ENCODE measurements around the gene TRNAU1AP.
A peak's percentile ranks its signal among the peaks of the same experiment; 100 is the strongest.
"Not testable (repeated sequence)": the region's sequence is repeated elsewhere in the genome, so short reads cannot be mapped to it uniquely, and the experiment has no call there.

TRNAU1AP gene

GRCh38 chr1:28552758-28553663 is at the start of gene TRNAU1AP:
TSS of gene TRNAU1AP (plus strand) at chr1:28553085. CDS start at chr1:28553111, 26 bp downstream.
- peak; percentile 92 to 98 for DNase-seq

DNA sequence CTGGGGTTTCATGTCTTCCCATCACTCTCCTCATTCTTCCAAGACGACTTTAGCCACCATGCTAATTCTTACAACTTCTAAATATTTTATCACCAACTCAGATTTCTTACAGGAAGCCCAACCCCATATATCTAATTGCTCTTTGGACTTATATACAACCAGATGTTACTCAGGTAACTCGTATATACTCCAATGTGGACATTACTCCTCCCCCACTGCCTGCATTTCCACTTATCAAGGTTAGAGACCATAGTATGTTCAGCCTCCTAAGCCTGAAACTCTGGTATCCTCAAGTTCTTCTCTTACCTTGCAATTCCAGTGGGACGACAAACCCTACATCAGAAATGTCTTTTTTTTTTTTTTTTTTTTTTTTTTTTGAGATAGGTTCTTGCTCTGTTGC is 49.8 kb upstream of the TRNAU1AP start:
- DNase-seq = no peak

DNA sequence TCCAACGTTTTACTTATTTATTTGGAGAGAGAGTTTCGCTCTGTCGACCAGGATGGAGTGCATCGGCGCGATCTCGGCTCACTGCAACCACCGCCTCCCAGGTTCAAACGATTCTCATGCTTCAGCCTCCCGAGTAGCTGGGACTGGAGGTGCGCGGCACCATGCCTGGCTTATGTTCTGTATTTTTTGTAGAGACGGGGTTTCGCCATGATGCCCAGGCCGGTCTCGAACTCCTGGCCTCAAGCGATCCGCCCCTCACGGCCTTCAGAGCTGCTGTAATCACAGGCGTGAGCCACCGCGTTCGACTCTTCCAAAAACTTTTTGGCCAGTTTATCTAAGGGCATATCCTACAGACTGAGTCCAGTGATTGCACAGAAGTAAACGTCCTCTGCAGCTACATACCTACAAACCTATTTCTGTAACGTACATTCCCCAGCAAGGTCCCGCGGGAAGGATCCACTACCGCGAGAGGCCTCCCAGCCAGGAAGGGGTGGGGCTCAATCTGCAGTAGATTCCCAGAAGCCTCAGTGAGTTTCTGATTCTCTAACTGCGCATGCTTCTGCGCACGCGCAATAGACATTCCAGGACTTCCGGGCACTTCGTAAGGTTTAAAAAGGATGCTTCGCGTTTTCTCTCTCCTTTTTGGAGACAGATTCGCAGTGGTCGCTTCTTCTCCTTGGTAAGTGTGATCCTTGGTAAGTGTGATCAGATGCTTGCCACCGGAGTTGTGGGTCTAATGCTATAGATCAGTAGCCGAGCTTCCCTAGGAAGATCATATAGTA is 47.3 kb upstream of the TRNAU1AP start, which contains the start of gene RCC1:
Gene RCC1, plus strand, starts transcription at position 638 of the 782 bp plus-strand sequence. CDS start 23,824 bp downstream, outside the sequence.
- peak; percentile 99 for DNase-seq

DNA sequence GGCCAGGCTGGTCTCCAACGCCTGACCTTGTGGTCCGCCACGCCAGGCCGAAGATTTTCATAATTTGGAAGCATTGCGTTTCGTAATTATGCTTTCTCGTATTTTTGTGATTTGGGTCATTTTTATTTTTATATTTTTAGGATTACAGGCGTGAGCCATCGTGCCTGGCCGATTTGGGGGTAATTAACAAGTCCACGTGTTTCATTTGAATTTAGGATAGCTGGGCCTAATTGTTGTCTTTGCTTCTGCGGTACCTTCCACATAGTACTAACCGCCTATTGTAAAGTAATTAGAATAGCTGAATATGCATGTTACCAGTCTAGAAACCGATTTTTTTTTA is 46.0 kb upstream of the TRNAU1AP start:
- no peak for DNase-seq

- DNase-seq = no peak
These were observed 45.6 kb upstream of the TRNAU1AP start for GRCh38 chr1:28507247-28507645.

GRCh38 chr1:28507646-28508434 is 45.0 kb upstream of the TRNAU1AP start:
- no peak for DNase-seq

- no peak for DNase-seq
These were observed 44.5 kb upstream of the TRNAU1AP start for GRCh38 chr1:28508435-28508754.

- DNase-seq = no peak
These were observed 43.1 kb upstream of the TRNAU1AP start for GRCh38 chr1:28509705-28510272.

DNA sequence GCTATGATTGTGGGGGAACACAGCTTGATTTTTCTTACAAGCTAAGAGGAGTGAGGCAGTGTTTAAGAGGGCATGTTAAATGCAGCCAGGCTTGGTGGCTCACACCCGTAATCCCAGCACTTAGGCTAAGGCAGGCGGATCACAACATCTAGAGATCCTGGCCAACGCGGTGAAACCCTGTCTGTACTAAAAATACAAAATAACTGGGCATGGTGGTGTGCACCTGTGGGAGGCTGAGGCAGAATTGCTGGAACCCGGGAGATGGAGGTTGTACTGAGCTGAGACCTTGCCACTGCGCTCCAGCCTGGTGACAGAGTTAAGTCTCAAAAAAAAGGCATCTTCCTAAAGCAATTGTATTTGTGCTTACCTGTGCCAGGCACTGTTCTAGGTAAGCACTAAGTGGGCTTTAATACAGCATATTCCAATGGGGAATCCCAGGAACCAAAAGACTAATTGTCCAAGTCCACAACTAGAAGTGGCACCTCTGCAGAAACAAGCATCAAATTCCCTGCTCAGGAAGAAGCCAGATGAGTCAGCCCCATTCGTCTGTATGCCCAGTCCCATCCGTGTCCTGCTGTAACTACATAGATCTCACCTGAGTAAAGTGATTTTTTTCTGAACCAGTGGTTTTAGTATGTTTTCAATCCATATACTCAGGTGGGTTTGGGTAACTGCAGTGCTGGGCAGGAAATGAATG is 42.5 kb upstream of the TRNAU1AP start:
- peak in 1 of 2 experiments; percentile 46 for DNase-seq

DNA sequence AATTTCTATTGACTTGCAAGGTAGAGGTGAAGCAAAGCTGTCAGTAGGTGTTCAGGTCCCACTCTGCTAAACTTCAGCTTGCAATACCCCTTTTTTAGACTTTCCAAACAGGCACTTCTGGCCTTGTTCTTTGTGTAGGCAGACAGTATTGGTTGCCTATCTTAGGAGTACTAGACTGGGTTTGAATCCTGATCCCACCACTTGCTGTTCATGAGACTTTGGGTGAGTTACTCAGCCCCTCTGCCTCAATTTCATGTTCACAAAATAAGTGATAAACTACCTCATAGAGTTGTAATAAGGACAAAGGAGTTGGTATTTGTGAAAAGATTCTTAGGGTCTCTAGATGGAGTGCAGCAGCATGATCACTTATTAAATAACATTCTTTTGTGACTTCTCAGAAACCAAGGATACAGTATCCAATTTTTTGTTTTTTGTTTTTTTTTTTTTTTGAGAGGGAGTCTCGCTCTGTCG is 41.9 kb upstream of the TRNAU1AP start:
- no peak for DNase-seq

GRCh38 chr1:28512058-28512611 is 40.8 kb upstream of the TRNAU1AP start:
- no peak for DNase-seq

DNA sequence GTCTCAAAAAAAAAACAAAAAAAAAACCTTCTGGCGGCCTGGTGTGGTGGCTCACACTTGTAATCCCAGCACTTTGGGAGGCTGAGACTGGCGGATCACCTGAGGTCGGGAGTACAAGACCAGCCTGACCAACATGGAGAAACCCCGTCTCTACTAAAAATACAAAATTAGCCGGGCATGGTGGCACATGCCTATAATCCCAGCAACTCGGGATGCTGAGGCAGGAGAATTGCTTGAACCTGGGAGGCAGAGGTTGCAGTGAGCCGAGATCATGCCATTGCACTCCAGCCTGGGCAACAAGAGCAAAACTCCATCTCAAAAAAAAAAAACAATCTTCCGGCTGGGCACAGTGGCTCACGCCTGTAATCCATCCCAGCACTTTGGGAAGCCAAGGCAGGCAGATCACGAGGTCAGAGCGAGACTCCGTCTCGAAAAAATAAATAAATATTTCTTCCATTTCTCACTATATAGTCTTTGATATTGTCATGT is 38.4 kb upstream of the TRNAU1AP start:
- DNase-seq = not testable (repeated sequence)

- no peak for DNase-seq
These were observed 36.3 kb upstream of the TRNAU1AP start for GRCh38 chr1:28516518-28516956.

- DNase-seq = peak in 1 of 2 experiments; percentile 68
These were observed 35.3 kb upstream of the TRNAU1AP start for GRCh38 chr1:28517649-28517999.

- peak; percentile 71 to 92 for DNase-seq
These were observed 34.7 kb upstream of the TRNAU1AP start for GRCh38 chr1:28518000-28518744.

- DNase-seq = no peak
These were observed 34.0 kb upstream of the TRNAU1AP start for GRCh38 chr1:28518745-28519341.

GRCh38 chr1:28519946-28520725 is 32.7 kb upstream of the TRNAU1AP start:
- DNase-seq = no peak

- DNase-seq = not testable (repeated sequence)
These were observed 32.1 kb upstream of the TRNAU1AP start for GRCh38 chr1:28520796-28521195.

DNA sequence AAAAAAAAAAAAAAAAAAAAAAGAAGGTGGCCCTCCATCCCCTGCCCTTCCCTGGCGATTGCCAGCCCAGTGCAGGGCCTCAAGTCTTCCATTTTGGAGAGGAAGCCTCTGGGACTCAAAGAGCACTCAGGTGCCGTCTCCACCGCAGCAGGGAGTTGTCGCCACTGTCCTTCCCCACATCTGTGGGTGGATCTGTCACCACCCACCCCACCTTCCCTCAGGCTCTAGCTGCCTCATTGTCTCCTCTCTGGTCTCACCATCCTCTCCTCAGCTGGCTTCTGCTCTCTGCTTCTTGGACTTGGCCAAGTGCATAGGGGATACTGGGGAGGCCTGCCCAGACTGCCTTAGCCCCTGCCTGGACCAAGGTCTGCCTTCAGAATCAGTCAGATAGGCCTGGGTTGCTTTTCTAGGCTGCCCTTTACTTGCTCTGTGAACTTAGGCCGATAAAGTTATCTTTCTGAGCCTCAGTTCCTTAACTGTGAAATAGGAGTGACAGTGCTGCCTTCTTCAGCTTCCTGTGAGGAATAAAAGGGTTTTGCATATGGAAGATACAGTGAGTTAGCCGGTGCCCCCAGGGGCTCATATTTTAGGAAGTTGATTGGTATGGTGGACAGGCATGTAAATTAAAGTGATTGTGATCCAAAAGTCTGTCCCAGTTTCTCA is 31.3 kb upstream of the TRNAU1AP start:
- no peak for DNase-seq

Data from NCI-H446 (cell line).